ENCODE results near the gene ZNF664. TPM values are rescaled to one million over a fixed set of nuclear protein-coding genes. Genes with fewer than 3 reads are reported as not detected.

ZNF664 gene
- total RNA-seq, 1 experiment from 2014 or later: 124 TPM

- no peaks in the 10 kb centered on the region for H3K4me1 ChIP-seq (ENCODE audit: control insufficient read depth in 1 of 2, insufficient read depth in 2 of 2, low read length in 2 of 2)
- H3K9me2 ChIP-seq (ENCODE audit: insufficient read depth): no peaks in the 10 kb centered on the region
- intact Hi-C loops (cut with micrococcal nuclease): no loop called here
- no peaks in the 10 kb centered on the region for H3K36me3 ChIP-seq (ENCODE audit: control insufficient read depth in 1 of 2, insufficient read depth in 2 of 2, low read length in 2 of 2)
- no peaks in the 10 kb centered on the region for H3K27me3 ChIP-seq (ENCODE audit: insufficient read depth, low read length)
- ChIA-PET POLR2A (no interaction called here), RAD21 (ENCODE audit: low non-redundant PET in 1 of 2, low total read pairs in 2 of 2, uncharacterized antibody in 2 of 2, unreplicated experiment in 2 of 2) (no interaction called here), CTCF (interaction anchor here (0.6 kb wide), 1 partner anchor 79 kb away, joined by 3 read pairs; no protein-coding TSS in a partner anchor)
- no peak overlapping the region for H3K27ac ChIP-seq (ENCODE audit: low read depth, low read length)
- H3K4me3 ChIP-seq (replicated peaks in 1 of 2; ENCODE audit: low read depth in 1 of 2, low read length in 2 of 2): no peak overlapping the region
- ATAC-seq (no peak), DNase-seq (ENCODE audit: low read depth, low spot score) (no peak)
- H3K79me2 ChIP-seq (ENCODE audit: insufficient read depth, low read length): no peaks in the 10 kb centered on the region
- no peak overlapping the region for H3K9ac ChIP-seq (ENCODE audit: low read length)
- TF ChIP-seq ELF1 (IDR thresholded peaks at IDR 0.05; ENCODE audit: borderline replicate concordance, low read depth) (no peak), YY1 (IDR thresholded peaks at IDR 0.05; ENCODE audit: extremely low read depth, insufficient replicate concordance, low read depth, low read length) (no peak), SIN3A (IDR thresholded peaks at IDR 0.05; ENCODE audit: low read depth) (no peak), SP1 (IDR thresholded peaks at IDR 0.05; ENCODE audit: low read depth) (no peak), EGR1 (IDR thresholded peaks at IDR 0.05; ENCODE audit: low read depth) (no peak), ZBTB33 (IDR thresholded peaks at IDR 0.05; ENCODE audit: extremely low read depth, insufficient replicate concordance, low read length) (no peak), EZH2 (IDR thresholded peaks at IDR 0.05) (no peak), REST (IDR thresholded peaks at IDR 0.05; ENCODE audit: low read depth) (no peak), JUND (IDR thresholded peaks at IDR 0.05) (no peak), ZNF274 (IDR thresholded peaks at IDR 0.05; ENCODE audit: low read depth, low read length) (no peak), ZFX (IDR thresholded peaks at IDR 0.05) (no peak), ATF3 (IDR thresholded peaks at IDR 0.05) (no peak), CTCF (IDR thresholded peaks at IDR 0.05 in 2 of 3, conservative IDR thresholded peaks at IDR 0.05 in 1 of 3; ENCODE audit: borderline replicate concordance in 1 of 3, insufficient read depth in 1 of 3, low read depth in 2 of 3, low read length in 2 of 3) (no peak), POLR2A (IDR thresholded peaks at IDR 0.05; ENCODE audit: borderline replicate concordance, extremely low read depth, insufficient read depth, insufficient read length) (no peak), SRF (IDR thresholded peaks at IDR 0.05; ENCODE audit: low read depth) (no peak), RAD21 (IDR thresholded peaks at IDR 0.05; ENCODE audit: low read depth) (no peak), FOSL1 (IDR thresholded peaks at IDR 0.05; ENCODE audit: low read depth) (no peak), CBX3 (IDR thresholded peaks at IDR 0.05; ENCODE audit: low read depth) (no peak), TCF7L2 (IDR thresholded peaks at IDR 0.05; ENCODE audit: borderline replicate concordance, extremely low read depth, insufficient read depth, insufficient read length) (no peak), EZH2phosphoT487 (IDR thresholded peaks at IDR 0.05; ENCODE audit: borderline replicate concordance) (no peak)
- no peaks in the 10 kb centered on the region for H4K20me1 ChIP-seq (ENCODE audit: insufficient read depth)
- H2AFZ ChIP-seq (ENCODE audit: low read depth, low read length, poor library complexity, severe bottlenecking): no peak overlapping the region
- H3K4me2 ChIP-seq (ENCODE audit: low read length): no peak overlapping the region
- no peaks in the 10 kb centered on the region for H3K9me3 ChIP-seq (ENCODE audit: control insufficient read depth in 1 of 2, insufficient read depth in 1 of 2, low read depth in 1 of 2, low read length in 2 of 2)
- no TSS peak for BruUV-seq (replicated peaks)
Observed at GRCh38 chr12:123961585-123962345, 11.2 kb upstream of the ZNF664 start.

Data from HCT116 (cell line).